Subcutaneous adipose tissue (tissue), 4 donors: Measurements from ENCODE around the gene KNCN. TPM values are rescaled to one million over a fixed set of nuclear protein-coding genes. Genes with fewer than 3 reads are reported as not detected.

Source experiments
- total RNA-seq, 4 donors: library from RNA; depleted of rRNA; stranded (reverse); fragments of >200 nt; gene quantifications; one replicate each; pipeline ENCODE4 v1.1.0, GENCODE V29; 2016
- TF ChIP-seq, protein P1 (sequence below): fragments of 450-650 bp; IDR thresholded peaks from one replicate; pipeline ENCODE4 v1.5.1; 2016; ENCODE audit warnings: low read depth, mild to moderate bottlenecking, control low read depth, antibody characterized with exemption, moderate library complexity

KNCN gene
- total RNA-seq, 4 donors from 2014 or later: not detected

DNA sequence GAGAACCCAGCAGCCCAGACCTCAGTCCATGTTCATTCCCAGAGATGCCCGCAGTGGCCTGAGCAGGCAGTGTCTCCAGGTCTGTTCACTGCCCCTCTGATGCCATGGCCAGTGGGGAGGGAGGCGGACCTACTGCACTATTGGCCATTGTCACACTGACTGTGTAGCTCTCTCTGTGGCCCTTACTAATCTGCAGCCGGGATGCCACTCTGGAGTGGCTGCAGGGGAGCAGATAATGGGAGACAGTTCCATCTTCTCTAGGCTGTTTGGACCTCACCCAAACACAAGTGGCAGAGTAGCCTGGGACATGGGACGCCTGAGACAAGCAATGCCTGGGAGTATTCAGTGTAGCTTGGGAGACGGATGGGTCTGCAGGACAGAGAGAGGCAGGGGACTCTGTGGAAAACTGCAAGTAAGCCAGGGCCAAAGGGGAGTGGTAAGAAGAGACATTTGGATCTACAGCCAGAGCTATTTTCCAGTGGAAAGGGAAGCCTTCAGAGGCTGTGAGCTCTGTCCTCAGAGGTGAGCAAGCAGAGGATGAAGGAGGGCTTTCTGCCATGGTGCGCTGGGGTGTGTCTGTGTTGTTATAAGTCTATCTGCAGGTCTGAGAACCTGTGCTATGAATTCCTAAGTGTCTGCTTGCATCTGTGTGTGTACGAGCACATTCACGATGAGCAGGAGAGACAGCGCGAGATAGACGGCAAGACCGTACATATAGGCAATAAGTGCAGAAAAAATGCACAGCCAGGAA is 35.1 kb downstream of the KNCN start:
- TF ChIP-seq, protein P1, sequence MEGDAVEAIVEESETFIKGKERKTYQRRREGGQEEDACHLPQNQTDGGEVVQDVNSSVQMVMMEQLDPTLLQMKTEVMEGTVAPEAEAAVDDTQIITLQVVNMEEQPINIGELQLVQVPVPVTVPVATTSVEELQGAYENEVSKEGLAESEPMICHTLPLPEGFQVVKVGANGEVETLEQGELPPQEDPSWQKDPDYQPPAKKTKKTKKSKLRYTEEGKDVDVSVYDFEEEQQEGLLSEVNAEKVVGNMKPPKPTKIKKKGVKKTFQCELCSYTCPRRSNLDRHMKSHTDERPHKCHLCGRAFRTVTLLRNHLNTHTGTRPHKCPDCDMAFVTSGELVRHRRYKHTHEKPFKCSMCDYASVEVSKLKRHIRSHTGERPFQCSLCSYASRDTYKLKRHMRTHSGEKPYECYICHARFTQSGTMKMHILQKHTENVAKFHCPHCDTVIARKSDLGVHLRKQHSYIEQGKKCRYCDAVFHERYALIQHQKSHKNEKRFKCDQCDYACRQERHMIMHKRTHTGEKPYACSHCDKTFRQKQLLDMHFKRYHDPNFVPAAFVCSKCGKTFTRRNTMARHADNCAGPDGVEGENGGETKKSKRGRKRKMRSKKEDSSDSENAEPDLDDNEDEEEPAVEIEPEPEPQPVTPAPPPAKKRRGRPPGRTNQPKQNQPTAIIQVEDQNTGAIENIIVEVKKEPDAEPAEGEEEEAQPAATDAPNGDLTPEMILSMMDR: no peak

DNA sequence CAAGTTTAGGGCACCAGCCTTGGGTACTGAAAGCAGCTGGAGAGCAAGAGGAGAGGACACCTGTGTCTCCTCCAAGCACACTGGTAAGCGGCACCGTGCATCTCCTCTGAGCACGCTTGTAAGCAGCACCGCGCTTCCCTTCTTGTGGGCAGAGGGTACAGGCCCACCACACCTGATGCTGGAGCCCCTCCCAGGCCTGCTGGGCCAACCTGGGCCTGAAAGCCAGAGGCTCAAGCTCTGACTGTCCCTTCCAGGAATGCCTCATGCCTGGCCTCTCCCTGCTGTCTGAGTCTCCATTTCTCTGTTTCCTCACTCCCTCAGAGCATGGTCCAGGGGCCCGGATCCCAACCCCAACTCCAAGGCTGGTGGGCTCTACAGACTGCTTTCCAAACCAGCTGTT is 35.9 kb downstream of the KNCN start:
- TF ChIP-seq, protein P1: no peak

DNA sequence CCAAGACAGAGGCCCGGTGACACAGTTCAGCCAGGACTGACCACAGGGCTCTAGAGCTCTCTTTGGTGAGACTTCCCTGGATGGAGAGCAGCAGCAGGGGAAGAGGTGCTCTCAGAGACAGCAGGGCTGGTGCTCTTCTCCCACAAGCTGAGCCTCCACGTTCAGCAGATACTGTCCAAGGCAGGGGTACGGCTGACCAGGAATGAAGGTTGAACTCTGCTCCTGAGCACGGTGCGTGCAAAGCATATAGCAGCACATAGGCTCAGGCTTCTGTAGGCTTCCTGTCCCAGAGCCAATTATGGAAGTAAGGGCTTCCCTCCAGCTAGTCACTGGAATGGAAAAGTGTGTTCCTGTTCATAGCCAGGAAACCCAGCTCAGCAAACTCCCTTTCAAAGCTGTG is 37.9 kb downstream of the KNCN start:
- TF ChIP-seq, protein P1: no peak

DNA sequence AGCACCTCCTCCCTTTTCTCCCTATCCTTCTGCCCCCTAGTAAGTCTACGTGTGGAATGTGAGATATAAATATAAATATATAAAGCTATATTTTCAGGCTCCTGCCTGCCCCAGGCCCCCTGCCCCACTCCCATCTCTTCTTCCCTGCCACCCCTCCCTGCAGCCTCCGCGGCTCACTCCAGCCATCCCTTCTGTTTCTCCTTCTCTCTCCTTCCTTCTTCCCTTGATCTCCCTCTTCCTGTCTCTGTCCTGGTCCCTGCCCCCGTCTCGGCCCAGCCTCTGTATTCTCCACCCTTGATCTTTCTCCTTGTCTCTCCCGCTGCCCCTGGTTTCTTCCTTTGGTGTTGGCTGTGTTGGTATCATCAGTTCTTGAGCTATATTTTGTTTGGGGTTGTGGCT is 38.7 kb downstream of the KNCN start:
- TF ChIP-seq, protein P1: no peak

DNA sequence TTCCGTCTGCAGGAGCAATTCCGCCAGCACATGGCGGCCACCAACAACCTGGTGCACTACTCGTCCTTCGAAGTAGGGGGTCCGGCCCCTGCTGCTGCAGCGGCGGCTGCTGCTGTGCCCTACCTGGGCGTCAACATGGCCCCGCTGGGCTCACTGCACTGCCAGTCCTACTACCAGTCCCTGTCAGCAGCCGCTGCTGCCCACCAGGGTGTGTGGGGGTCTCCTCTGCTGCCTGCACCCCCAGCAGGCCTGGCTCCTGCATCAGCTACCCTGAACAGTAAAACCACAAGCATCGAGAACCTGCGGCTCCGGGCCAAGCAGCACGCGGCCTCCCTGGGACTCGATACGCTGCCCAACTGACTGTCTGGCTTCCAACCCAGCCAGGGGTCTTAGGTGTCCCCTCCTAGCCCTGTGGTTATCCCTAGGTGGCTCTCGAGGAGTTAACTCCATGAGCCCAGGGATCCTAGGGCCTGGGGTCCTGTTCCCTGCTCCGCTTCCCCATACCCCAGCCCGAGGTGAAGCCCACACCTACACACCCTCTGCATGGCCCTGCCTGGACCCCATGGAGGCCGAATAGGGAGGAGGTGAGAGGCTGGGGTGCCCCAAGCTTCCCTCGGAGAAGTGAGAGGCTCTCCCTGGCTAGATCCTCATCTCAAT is 39.2 kb downstream of the KNCN start:
- TF ChIP-seq, protein P1: no peak

DNA sequence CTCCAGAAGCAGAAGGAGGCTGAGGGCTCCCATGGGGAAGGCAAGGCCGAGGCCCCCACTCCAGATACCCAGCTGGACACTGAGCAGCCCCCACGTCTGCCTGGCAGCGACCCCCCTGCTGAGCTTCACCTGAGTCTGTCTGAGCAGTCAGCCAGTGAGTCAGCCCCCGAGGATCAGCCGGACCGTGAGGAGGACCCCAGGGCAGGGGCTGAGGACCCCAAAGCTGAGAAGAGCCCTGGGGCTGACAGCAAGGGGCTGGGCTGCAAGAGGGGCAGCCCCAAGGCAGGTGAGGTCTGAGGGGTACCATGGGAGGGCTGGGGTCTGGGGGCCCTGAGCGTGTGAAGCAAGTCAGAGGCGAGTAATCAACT is 40.5 kb downstream of the KNCN start:
- TF ChIP-seq, protein P1: no peak

DNA sequence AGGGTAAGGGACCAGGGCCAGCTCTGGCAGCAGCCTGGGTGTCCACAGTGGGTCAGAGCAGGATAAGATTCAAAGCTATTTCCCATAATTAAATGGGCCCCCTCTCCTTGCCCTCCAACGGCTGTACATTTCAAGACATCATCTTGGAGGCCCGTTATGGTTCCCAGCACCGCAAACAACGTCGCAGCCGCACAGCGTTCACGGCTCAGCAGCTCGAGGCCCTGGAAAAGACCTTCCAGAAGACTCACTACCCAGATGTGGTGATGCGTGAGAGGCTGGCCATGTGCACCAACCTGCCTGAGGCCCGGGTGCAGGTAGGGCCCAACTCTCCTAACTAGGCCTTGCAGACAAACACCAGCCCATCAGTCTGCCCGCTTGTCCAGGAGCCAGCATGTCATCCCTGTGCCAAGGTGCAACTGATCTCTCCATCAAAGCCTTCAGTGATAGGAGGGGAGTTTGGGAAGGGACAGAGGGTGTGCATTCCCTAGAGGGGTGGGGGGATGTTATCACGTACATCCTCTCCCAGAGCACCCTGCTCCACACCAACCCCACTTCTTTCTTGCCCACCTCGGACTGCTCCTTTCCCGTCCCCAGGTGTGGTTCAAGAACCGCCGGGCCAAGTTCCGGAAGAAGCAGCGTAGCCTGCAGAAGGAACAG is 41.0 kb downstream of the KNCN start:
- TF ChIP-seq, protein P1: no peak
